IPS-18c (cell line): ENCODE measurements around the gene ERGIC1.
"Not testable (repeated sequence)": the region's sequence is repeated elsewhere in the genome, so short reads cannot be mapped to it uniquely, and the experiment has no call there.

ENCODE experiments used
- H3K4me3 ChIP-seq: 2 replicates; pipeline ENCODE4 v1.7.0; 2013; ENCODE audit warnings: low read depth, mild to moderate bottlenecking, low read length, moderate library complexity; ENCODE audit not compliant: insufficient read depth
- H3K9me3 ChIP-seq: one replicate; pipeline ENCODE4 v1.6.1; 2013; ENCODE audit warnings: mild to moderate bottlenecking, low read length, moderate library complexity; ENCODE audit not compliant: control insufficient read depth, insufficient read depth

Gene ERGIC1

GRCh38 chr5:172798422-172799215 lies 35.4 kb upstream of the ERGIC1 start:
- no peaks in the 10 kb centered on the region for H3K9me3 ChIP-seq
- H3K4me3 ChIP-seq = no peak overlapping the region

- no peak overlapping the region for H3K4me3 ChIP-seq
- H3K9me3 ChIP-seq = no peaks in the 10 kb centered on the region
These were observed 34.6 kb upstream of the ERGIC1 start for GRCh38 chr5:172799416-172799815.

DNA sequence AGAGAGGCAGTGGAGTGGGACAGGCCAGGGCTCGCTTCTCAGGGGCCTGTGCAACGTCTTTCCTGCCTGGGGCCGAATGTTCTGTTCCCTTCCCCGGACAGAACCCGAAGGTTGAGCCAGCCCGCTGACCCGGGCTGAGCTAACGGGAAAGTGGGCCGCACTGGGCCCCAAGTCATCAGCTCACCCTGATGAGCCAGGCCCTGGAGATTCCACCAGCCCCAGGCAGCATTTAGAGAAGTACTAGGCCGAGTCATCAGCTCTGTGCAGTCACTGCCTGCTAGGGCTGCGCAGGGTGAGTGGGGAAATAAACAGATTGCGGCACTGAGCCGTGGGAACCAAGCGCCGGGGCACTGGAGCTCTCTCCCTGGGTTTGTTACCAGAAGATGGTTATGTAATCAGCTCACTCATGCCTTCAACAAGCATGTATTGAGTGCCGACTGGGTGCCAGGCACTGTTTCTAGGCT lies 33.9 kb upstream of the ERGIC1 start:
- Histone ChIP-seq H3K4me3 (no peak overlapping the region), H3K9me3 (no peaks in the 10 kb centered on the region)

GRCh38 chr5:172801179-172801671 lies 32.8 kb upstream of the ERGIC1 start:
- Histone ChIP-seq H3K4me3 (no peak overlapping the region), H3K9me3 (no peaks in the 10 kb centered on the region)

GRCh38 chr5:172802112-172802511 lies 31.9 kb upstream of the ERGIC1 start:
- Histone ChIP-seq H3K4me3 (no peak overlapping the region), H3K9me3 (no peaks in the 10 kb centered on the region)

GRCh38 chr5:172802567-172803176 lies 31.4 kb upstream of the ERGIC1 start:
- no peaks in the 10 kb centered on the region for H3K9me3 ChIP-seq
- H3K4me3 ChIP-seq = no peak overlapping the region

DNA sequence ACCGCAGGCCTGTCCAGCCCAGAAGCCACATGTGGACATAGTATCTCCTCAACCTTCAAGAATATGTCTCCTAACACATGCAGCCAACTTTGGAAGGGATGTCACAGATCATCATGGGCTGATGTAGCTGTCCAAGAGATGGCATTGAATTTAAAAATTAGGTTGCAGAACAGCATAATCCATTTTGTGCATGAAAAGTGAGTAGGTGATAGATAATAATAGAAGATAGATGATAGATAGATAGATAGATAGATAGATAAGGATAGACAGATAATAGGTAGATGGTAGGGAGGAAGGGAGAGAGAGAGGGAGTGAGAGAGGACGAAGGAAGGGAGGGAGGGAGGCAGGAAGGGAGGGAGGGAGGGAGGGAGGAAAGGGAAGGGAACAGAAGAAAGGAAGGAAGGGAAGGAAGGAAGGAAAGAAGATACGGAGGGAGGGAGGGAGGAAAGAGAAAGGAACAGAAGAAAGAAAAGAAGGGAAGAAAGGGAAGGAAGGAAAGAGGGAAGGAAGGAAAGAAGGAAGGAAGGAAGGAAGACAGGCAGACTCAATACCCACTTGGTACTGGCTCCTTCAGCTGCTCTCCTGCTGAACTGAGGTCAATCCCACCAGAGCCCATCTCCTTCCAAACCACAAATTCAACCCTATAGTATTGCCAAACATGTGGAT lies 28.9 kb upstream of the ERGIC1 start:
- Histone ChIP-seq H3K4me3 (no peak overlapping the region), H3K9me3 (peaks cover 2% of the 10 kb centered on the region)

DNA sequence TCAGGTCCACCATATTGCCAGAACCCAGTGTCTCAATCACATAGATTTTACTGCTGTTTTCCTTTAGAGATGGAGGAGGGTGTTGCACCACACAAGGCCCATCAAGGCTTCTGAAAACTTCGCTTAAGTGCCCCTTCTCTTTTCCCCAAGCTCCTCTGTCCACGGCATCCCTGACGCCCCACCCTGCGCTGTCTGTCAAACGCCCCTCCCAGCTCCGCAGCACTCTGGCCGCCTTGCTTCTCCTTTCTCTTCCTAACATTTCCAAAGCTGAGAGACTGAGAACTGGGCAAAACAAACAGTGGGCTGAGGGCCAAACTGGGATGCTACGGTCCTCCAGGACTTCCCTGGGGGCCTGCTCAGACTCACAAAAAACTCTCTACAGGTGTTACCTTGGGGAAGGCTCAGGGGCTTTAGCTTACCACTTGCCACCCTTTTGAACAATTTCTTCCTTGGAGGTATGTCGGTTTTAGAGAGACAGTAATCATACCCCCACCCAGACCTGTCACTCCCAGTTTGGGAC lies 28.3 kb upstream of the ERGIC1 start:
- Histone ChIP-seq H3K9me3 (peaks cover 4% of the 10 kb centered on the region), H3K4me3 (no peak overlapping the region)

DNA sequence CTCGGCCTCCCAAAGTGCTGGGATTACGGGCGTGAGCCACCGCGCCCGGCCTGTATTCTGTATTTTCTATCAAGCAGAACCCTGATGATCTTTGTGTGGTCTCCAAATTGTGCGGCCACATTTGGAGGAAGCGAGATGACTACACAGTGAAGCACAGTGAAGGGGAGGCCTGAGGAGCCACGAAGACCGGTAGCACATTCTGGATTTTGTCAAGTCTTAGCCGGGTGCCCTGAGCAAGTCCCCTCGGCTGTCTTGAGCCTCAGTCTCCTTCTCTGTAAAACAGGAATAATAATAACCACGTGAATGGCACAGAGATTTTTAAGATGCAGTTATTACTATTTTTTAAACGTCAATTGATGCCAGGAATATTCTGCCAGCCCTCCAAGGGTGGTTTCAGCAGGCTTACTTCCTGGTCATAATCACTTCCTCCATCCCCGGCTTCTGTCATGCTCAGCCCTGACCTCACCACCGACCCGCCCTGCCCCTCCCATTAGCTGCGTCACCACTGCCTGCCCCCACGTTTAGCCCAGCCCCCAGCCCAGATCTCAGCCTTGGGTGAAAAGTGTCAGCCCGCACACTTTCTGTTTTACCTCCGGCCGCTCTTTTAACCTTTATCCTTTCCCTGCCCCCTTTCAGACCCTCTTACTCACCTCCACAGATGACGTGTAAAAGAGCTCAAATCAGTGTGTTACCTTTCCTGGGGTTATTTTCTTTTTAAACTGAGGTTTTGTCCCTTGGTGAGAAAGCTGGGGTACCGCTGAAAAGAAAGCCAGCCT lies 27.0 kb upstream of the ERGIC1 start:
- Histone ChIP-seq H3K4me3 (no peak overlapping the region), H3K9me3 (peaks cover 6% of the 10 kb centered on the region)

DNA sequence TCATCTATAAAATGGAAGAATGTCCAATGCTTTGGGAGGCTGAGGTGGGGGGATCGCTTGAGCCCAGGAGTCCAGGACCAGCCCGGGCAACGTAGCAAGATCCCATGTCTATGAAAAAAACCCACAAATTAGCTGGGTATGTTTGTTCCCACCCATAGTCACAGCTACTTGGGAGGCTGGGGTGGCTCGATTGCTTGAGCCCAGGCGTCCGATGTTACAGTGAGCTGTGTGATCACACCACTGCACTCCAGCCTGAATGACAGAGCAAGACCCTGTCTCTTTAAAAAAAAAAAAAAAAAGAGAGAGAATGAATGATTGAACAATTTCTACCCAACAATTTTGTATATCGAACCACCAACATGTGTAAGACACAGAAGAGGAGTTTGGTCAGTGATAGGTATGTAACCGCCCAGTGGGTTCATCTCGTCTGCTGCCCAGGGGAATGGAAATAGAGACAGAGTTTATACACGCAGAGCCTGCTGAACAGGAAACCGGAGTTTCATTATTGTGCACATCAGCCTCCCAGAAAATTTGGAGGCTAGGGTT lies 26.2 kb upstream of the ERGIC1 start:
- H3K9me3 ChIP-seq = peaks cover 6% of the 10 kb centered on the region
- no peak overlapping the region for H3K4me3 ChIP-seq

- peaks cover 6% of the 10 kb centered on the region for H3K9me3 ChIP-seq
- H3K4me3 ChIP-seq = no peak overlapping the region
These were observed 24.3 kb upstream of the ERGIC1 start for GRCh38 chr5:172809774-172810173.

- H3K9me3 ChIP-seq, H3K4me3 ChIP-seq: not testable (repeated sequence)
These were observed 23.1 kb upstream of the ERGIC1 start for GRCh38 chr5:172810996-172811395.

- no peak overlapping the region for H3K4me3 ChIP-seq
These were observed 18.4 kb upstream of the ERGIC1 start for GRCh38 chr5:172815631-172816030.

DNA sequence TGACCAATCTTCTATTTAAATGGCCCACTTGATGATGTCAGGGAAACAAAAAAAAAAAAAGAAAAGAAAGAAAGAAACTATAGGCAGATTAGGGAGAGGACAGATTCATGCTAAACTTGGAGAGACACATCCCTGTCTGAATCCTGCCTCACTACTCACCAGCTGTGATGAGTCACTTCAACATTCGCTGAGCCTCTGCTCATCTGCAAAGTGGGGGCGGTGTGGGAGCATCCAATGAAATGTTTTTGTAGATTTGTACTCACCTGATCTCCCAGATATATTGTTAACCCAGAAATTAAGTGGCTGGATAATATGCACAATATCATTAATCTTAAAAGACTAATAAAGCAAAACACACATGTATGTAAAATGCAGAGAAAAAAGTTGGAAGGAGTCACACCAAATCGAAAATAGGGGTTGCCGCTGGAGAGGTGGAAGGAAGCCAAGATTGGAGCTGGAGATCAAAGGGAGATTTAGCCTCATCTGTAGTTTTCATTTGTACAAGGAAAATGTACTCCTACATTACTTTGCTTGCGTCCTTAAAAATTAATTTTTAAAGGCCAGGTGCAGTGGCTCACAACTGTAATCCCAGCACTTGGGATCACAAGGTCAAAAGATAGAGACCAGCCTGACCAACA lies 17.0 kb upstream of the ERGIC1 start:
- H3K4me3 ChIP-seq = no peak overlapping the region
- H3K9me3 ChIP-seq = no peaks in the 10 kb centered on the region

More at GRCh38 chr5:172815631-172816030, 18.4 kb upstream of the ERGIC1 start:
- H3K9me3 ChIP-seq = peaks cover 2% of the 10 kb centered on the region

- H3K9me3 ChIP-seq = no peaks in the 10 kb centered on the region
These were observed 16.4 kb upstream of the ERGIC1 start for GRCh38 chr5:172817664-172818063.

GRCh38 chr5:172818081-172818480 lies 16.0 kb upstream of the ERGIC1 start:
- H3K4me3 ChIP-seq = no peak overlapping the region

More at GRCh38 chr5:172817664-172818063, 16.4 kb upstream of the ERGIC1 start:
- no peak overlapping the region for H3K4me3 ChIP-seq

More at GRCh38 chr5:172818081-172818480, 16.0 kb upstream of the ERGIC1 start:
- no peaks in the 10 kb centered on the region for H3K9me3 ChIP-seq
